Stimulated activated naive CD4-positive, alpha-beta T cell (primary cell): ENCODE measurements around the gene TRAM2.
"Not testable (repeated sequence)": the region's sequence is repeated elsewhere in the genome, so short reads cannot be mapped to it uniquely, and the experiment has no call there.

Experiments
- DNase-seq, 6 experiments: peaks; one replicate each; lab custom pipeline; 2025; lab: John Stamatoyannopoulos, UW

TRAM2 gene

DNA sequence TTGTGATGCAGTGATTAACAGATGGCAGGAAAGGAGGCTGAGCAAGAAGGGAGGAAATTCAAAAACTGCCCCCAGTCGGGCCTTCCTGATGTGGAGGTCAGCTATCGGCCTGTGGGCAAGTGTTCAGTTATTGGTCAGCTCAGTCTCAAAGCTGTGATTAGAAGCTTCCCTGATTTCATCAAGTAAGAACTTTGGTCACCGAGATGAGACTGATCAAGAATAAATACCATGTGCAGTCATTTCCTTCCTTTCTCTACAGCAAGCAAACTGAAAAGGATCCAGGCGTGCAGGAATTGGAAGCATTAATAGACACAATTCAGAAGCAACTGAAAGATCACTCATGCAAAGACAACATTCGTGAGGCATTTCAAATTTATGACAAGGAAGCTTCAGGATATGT is 87.0 kb downstream of the TRAM2 start:
- DNase-seq = no peak

- no peak for DNase-seq
Observed at GRCh38 chr6:52483671-52484003, 93.2 kb downstream of the TRAM2 start.

DNA sequence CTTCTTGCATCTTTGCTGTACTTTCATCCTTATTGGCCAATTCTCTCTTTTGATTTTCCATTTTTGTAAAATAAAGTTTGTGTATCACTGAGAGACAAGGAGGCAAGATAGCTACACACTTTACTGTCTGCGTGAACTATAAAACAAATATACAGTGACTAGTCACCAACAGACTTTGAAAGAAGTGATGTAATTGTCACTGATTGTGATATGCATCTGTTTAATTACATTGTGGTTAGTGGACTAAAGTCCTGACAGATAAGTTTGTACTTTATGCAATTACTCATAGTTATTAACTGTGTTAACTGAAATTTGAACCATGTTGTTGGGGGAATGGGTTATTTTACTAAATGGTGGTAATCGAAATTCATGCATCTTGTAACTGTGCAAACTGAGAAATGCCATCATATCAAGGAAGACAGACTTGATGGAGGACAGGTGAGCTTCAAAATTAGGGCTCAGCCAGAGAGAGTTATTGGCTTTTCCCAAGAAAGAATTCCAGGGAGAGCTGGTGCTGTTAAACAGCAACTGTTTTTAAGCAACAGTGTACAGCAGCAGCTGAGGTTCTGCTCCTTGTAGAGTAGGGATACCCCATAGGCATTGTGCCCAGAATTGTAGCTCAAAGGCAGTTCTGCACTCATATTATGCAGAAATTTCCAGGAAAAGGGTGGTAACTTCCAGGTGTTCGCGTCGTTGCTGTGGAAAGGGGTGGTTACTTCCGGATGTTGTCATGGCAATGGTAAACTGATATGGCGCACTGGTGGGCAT is 93.8 kb downstream of the TRAM2 start:
- no peak for DNase-seq

DNA sequence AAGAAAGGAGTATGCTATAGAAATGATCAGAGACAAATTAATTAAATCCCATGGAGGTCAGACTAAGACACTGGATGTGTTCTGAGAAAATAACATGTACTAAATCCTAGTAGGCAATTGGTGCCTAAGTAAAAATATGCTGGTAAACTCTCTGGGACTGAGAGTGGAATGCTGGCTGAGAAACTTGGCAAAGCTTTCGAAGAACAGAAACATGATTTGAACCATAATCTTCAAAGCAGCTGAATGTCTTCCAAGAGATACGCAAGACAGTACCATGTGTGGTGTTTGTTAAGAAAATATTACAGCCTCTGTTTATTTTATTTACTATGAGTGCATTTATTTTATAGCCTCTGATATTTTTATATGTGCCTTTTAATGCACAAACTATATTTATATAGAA is 101.6 kb downstream of the TRAM2 start:
- DNase-seq = no peak

DNA sequence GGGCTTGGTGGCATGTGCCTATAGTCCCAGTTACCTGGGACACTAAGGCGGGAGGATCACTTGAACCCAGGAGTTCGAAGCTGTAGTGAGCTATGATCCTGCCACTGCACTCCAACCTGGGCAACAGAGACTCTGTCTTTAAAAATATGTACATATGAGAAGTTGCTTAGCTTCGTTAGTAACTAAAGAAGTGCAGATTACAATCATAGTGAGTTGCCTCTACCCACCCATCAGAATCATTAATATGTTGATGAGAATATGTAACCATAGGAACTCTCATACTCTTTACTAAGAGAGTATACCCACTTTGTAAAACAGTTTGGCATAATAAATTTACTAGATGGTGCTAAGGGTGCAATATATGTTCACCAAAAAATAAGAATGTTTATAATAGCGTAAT is 102.7 kb downstream of the TRAM2 start:
- no peak for DNase-seq

GRCh38 chr6:52461194-52461593 is 115.7 kb downstream of the TRAM2 start:
- not testable (repeated sequence) for DNase-seq

- DNase-seq = no peak
Observed at GRCh38 chr6:52457096-52457495, 119.8 kb downstream of the TRAM2 start.

GRCh38 chr6:52454556-52454955 is 122.3 kb downstream of the TRAM2 start:
- no peak for DNase-seq
